Activated T-cell treated with anti-CD3 and anti-CD28 coated beads, Interleukin-2, amount 50 U/mL, for 24 hours (primary cell): ENCODE results near the gene TTC14.
"Not testable (repeated sequence)": the region's sequence is repeated elsewhere in the genome, so short reads cannot be mapped to it uniquely, and the experiment has no call there.

Experiments used
- DNase-seq: peaks from one replicate; pipeline ENCODE4 v3.0.0-alpha.2; 2020
- H3K27ac Mint-ChIP-seq: 2 replicates; pipeline ENCODE4 v1.8.0; 2020; ENCODE audit warnings: mild to moderate bottlenecking, mixed read lengths
- H3K27me3 Mint-ChIP-seq: 2 replicates; pipeline ENCODE4 v1.8.0; 2020; ENCODE audit warnings: mixed read lengths
- H3K36me3 Mint-ChIP-seq: 2 replicates; pipeline ENCODE4 v1.8.0; 2020; ENCODE audit warnings: low read depth, mixed read lengths
- H3K4me1 Mint-ChIP-seq: 2 replicates; pipeline ENCODE4 v1.8.0; 2020; ENCODE audit warnings: low read depth, mixed read lengths
- H3K4me3 Mint-ChIP-seq: 2 replicates; pipeline ENCODE4 v1.8.0; 2020; ENCODE audit warnings: mild to moderate bottlenecking, moderate library complexity, mixed read lengths
- H3K9me3 Mint-ChIP-seq: 2 replicates; pipeline ENCODE4 v1.8.0; 2020; ENCODE audit warnings: mixed read lengths

The TTC14 gene

DNA sequence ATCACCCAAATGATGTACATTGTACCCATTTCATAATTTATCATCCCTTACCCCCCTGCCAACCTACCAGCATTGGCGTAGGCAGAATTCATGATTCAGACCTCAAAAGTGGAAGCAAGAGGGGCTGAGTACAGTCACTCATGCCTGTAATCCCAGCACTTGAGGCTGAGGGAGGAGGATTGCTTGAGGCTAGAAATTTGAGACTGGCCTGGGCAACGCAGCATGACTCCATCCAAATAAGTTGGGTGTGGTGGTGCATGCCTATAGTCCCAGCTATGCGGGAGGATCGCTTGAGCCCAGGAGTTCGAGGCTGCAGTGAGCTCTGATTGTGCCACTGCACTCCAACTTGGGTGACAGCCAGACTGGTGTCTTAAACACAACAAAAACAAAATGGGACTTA lies 10.4 kb downstream of the TTC14 start:
- Mint-ChIP-seq H3K27me3 (no peaks in the 10 kb centered on the region), H3K9me3 (no peaks in the 10 kb centered on the region), H3K36me3 (peaks cover 79% of the 10 kb centered on the region), H3K27ac (peak overlapping the region; percentile 14), H3K4me3 (no peak overlapping the region), H3K4me1 (peaks cover 5% of the 10 kb centered on the region)
- no peak for DNase-seq

DNA sequence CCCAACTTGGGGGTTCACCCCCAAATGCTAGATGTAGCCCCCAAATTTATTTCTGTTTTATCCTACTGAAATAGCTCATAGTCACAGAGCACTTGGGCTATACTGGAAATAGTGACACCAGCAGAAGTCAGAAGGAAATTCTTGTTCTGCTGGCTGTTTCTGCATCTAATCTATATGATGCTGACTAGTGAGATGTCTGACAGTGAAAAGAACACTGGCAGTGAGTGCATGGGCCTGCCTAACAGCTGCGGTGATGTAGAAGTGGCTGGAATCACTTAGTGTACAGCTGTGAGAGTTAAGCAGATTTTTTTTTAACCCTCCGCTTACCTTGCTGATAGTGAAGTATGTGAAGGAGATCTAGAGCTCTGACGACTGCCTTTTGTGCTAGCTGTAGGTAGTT lies 14.0 kb downstream of the TTC14 start:
- H3K4me3 Mint-ChIP-seq, result no peak overlapping the region
- peak overlapping the region; percentile 59 for H3K27ac Mint-ChIP-seq
- DNase-seq, result no peak
- peaks cover 77% of the 10 kb centered on the region for H3K36me3 Mint-ChIP-seq
- H3K27me3 Mint-ChIP-seq, result no peaks in the 10 kb centered on the region
- no peaks in the 10 kb centered on the region for H3K9me3 Mint-ChIP-seq
- peaks cover 3% of the 10 kb centered on the region for H3K4me1 Mint-ChIP-seq

DNA sequence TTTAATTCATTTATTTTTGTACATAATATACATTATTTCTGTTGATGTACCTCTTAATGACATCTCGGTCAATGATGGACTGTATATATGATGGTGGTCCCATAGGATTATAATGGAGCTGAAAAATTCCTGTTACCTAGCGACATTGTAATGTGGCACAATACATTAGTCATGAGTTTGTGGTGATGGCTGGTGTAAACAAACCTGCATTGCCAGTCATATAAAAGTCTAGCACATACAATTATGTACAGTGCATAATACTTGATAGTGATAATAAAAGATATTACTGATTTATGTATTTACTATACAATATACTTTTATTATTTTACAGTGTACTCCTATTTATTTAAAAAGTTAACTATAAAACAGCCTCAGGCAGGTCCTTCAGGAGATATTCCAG lies 15.1 kb downstream of the TTC14 start:
- H3K4me1 Mint-ChIP-seq, result peaks cover 3% of the 10 kb centered on the region
- no peak for DNase-seq
- no peak overlapping the region for H3K4me3 Mint-ChIP-seq
- H3K9me3 Mint-ChIP-seq, result no peaks in the 10 kb centered on the region
- H3K27ac Mint-ChIP-seq, result no peak overlapping the region
- no peaks in the 10 kb centered on the region for H3K27me3 Mint-ChIP-seq
- H3K36me3 Mint-ChIP-seq, result peaks cover 78% of the 10 kb centered on the region

DNA sequence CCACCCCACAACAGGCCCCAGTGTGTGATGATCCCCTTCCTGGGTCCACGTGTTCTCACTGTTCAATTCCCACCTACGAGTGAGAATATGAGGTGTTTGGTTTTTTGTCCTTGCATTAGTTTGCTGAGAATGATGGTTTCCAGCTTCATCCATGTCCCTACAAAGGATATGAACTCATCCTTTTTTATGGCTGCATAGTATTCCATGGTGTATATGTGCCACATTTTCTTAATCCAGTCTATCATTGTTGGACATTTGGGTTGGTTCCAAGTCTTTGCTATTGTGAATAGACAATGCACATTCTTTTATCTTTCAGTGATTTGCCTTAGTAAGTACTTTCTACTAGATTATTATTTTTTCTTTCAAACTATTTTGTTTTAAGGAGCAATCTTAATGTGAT lies 16.6 kb downstream of the TTC14 start:
- not testable (repeated sequence) for H3K9me3 Mint-ChIP-seq, H3K4me3 Mint-ChIP-seq

DNA sequence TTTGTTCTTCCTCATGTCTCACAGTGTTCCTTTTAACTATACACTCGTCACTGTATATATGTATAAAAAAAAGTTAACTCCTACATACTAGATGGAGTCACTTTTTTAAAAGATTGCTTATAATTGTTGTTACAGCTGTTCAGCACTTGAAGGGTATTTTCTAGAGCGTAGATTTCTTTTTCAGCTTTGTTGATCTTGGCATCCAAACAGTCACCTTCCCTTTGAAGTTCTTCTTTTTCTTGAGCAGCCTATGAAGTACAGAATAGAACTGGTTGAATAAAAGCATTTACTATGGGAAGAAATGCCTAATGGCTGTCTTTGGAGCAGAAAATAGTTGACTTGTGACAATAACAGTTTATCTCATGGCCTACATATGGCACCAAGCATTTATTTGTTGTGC lies 17.8 kb downstream of the TTC14 start:
- Mint-ChIP-seq H3K4me3 (no peak overlapping the region), H3K27ac (no peak overlapping the region), H3K4me1 (peaks cover 16% of the 10 kb centered on the region), H3K36me3 (peaks cover 81% of the 10 kb centered on the region), H3K27me3 (no peaks in the 10 kb centered on the region), H3K9me3 (peaks cover 5% of the 10 kb centered on the region)
- no peak for DNase-seq

More for the DNA sequence above, 16.6 kb downstream of the TTC14 start:
- not testable (repeated sequence) for DNase-seq, H3K27ac Mint-ChIP-seq, H3K4me1 Mint-ChIP-seq, H3K27me3 Mint-ChIP-seq
- H3K36me3 Mint-ChIP-seq, result peaks cover 77% of the 10 kb centered on the region

DNA sequence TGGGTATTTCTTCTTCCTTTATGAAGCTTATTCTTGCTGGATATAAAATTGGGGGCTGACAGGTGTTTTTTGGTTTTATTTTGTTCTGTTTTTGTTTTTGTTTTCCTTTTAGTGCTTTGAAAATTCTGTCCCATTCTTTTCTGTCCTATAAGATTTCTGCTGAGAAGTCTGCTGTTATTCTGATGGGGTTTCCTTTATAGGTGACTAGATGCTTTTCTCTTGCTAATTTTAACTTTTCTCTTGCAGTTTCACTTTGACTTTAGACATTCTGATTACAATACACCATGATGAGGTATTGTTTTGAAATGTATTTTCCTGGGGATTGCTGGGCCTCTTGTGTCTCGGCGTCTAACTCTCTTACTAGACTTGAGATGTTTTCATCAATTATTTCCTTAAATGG lies 22.8 kb downstream of the TTC14 start:
- DNase-seq, result no peak
- Mint-ChIP-seq H3K9me3 (peaks cover 7% of the 10 kb centered on the region), H3K4me3 (no peak overlapping the region), H3K27ac (peak overlapping the region; percentile 83), H3K4me1 (peaks cover 29% of the 10 kb centered on the region), H3K27me3 (no peaks in the 10 kb centered on the region), H3K36me3 (peaks cover 70% of the 10 kb centered on the region)

DNA sequence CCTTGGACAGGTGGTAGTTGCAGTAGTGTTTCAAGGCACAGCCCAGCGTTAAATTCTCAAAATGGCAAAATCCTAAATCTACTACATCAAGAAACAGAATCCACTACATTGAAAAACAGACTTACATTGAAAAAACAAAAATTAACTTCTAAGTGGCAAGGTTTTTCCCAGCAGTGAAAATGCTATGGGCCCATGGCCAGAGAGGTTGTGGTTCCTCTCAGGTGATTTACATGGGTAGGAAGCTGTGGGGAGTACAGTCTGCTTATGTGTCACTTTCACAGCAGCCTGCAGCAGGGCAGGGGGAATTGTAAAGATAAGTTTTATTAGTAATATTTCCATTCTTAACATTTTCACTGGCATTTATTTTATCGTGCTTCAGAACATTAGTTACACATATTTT lies 24.9 kb downstream of the TTC14 start:
- Mint-ChIP-seq H3K9me3 (peaks cover 7% of the 10 kb centered on the region), H3K4me3 (no peak overlapping the region), H3K27ac (no peak overlapping the region), H3K4me1 (peaks cover 41% of the 10 kb centered on the region), H3K36me3 (peaks cover 54% of the 10 kb centered on the region), H3K27me3 (no peaks in the 10 kb centered on the region)
- no peak for DNase-seq

DNA sequence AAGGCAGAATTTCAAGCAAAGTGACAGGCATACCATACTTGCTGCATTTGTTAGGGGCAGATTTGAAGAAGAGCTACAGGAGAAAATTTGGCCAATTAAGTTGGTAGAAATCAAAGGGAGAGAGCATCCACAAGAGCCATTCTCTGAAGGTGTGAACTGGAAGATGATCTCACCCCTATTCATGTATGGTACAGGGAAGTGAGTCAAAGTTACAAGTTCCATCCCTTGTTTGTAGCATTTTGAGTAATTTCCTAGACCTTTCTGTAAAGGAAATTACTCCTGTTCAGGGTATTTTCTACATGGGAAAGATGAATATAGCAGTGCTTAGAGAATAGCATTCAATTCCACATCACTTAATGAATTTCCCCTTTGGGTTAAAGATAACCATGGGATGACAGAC lies 28.4 kb downstream of the TTC14 start:
- peaks cover 20% of the 10 kb centered on the region for H3K36me3 Mint-ChIP-seq
- peaks cover 26% of the 10 kb centered on the region for H3K27me3 Mint-ChIP-seq
- H3K4me3 Mint-ChIP-seq, result no peak overlapping the region
- no peaks in the 10 kb centered on the region for H3K9me3 Mint-ChIP-seq
- peaks cover 23% of the 10 kb centered on the region for H3K4me1 Mint-ChIP-seq
- no peak for DNase-seq
- H3K27ac Mint-ChIP-seq, result peak overlapping the region; percentile 6

DNA sequence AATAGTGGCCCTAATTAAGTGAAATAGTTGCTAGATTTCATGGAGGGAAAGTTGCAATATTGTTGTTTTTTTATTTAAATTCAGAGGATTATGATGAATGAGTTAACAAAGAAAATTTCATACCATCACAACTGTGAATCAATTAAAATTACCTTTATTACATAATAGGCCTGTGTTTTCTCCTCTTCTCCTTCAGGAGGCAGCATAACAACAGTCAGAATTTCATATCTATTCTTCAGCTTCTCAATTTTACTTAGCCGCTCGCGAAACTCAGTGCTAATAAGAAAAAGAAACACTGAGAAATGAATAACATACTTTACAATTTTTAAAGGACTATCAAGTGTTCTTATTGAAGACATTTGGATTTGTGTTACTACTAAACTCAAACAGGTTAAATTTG lies 29.4 kb downstream of the TTC14 start:
- no peaks in the 10 kb centered on the region for H3K9me3 Mint-ChIP-seq
- peaks cover 19% of the 10 kb centered on the region for H3K4me1 Mint-ChIP-seq
- H3K4me3 Mint-ChIP-seq, result no peak overlapping the region
- no peak for DNase-seq
- peaks cover 35% of the 10 kb centered on the region for H3K27me3 Mint-ChIP-seq
- H3K27ac Mint-ChIP-seq, result no peak overlapping the region
- H3K36me3 Mint-ChIP-seq, result peaks cover 11% of the 10 kb centered on the region

DNA sequence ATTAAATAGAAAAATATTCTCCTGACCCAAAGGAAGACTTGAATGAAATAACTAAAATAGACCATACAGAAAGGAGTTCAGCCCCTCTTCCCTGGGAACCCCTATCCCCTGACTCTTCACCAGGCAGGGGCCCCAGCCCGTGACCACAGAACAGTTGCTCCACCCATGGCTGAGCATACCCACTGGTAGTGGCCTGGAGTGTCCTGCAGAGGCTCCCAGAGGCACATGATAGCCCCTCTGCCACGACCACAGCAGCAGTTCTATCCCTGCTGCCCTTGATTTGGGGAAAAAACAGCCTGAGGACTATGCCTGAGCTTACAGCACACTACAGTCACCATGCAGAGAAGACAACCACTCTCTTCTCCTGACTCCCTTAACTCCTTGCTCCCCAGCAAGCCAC lies 31.8 kb downstream of the TTC14 start:
- no peaks in the 10 kb centered on the region for H3K9me3 Mint-ChIP-seq
- DNase-seq, result no peak
- H3K36me3 Mint-ChIP-seq, result no peaks in the 10 kb centered on the region
- H3K4me1 Mint-ChIP-seq, result peaks cover 12% of the 10 kb centered on the region
- H3K27ac Mint-ChIP-seq, result no peak overlapping the region
- peaks cover 55% of the 10 kb centered on the region for H3K27me3 Mint-ChIP-seq
- no peak overlapping the region for H3K4me3 Mint-ChIP-seq

DNA sequence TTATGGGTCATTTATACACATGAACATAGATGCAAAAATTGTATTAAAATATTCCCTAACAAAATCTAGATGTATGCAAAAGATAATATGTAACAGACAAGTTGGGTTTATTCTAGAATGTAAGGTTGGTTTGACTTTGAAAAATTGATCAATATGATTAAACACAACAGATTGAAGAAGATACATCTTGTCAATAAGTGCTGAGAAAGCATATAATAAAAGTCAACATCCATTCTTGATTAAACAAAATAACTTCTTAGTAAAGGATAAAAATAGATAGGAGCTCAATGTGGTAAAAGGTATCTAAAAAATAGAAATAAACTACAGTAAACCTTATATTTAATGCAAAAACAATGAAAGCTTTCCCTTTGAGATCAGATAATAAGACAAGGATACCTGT lies 39.0 kb downstream of the TTC14 start:
- Mint-ChIP-seq H3K4me1 (no peaks in the 10 kb centered on the region), H3K36me3 (no peaks in the 10 kb centered on the region), H3K4me3 (no peak overlapping the region), H3K9me3 (no peaks in the 10 kb centered on the region), H3K27me3 (peaks cover 46% of the 10 kb centered on the region), H3K27ac (no peak overlapping the region)
- no peak for DNase-seq

DNA sequence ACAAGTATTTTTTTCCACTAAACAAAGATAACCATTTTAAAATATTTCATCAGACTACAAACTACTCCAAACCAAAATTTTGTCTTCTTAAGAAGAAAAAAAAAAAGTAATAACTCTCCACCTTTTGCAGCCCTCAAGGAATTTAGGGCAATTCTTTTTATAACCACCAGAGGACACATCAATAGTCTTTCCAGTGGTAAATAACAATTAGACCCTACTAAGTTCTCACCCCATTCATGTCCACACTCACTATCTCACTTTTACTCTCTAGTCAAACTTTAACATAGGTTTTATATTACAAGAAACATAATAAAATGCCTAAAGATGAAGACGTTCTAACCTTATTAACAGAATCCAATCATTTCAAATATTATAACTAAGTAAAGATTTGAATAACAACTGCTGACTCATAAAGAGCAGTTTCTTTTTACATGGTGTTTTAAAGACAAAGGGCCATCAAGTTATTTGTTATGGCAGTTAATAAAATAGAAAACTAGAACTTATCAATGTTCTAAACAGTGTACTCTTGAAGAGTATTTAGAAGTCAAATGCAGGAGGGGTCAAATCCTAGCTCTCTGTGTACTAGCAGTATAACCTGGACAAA lies 44.3 kb downstream of the TTC14 start:
- Mint-ChIP-seq H3K9me3 (no peaks in the 10 kb centered on the region), H3K4me3 (no peak overlapping the region), H3K27ac (no peak overlapping the region), H3K27me3 (peaks cover 40% of the 10 kb centered on the region), H3K36me3 (no peaks in the 10 kb centered on the region), H3K4me1 (no peaks in the 10 kb centered on the region)
- no peak for DNase-seq

DNA sequence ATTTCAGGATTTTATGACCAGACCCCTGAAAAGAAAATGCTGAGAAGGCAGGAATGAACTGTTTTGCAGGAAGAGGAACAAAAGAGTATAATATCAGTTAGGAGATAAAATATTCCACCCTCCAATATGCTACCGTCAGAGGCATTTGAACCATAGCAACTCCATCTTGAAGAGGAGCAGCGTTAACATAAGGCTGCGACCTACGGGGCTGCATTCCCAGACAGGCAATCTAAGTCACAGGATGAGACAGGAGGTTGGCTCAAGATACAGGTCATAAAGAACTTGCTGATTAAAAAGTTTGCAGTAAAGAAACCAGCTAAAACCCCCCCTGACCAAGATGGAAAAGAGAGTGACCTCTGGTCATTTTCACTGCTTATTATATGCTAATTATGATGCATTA lies 54.4 kb downstream of the TTC14 start:
- Mint-ChIP-seq H3K36me3 (no peaks in the 10 kb centered on the region), H3K4me3 (no peak overlapping the region), H3K27me3 (peaks cover 42% of the 10 kb centered on the region), H3K27ac (no peak overlapping the region), H3K4me1 (no peaks in the 10 kb centered on the region), H3K9me3 (no peaks in the 10 kb centered on the region)
- no peak for DNase-seq

DNA sequence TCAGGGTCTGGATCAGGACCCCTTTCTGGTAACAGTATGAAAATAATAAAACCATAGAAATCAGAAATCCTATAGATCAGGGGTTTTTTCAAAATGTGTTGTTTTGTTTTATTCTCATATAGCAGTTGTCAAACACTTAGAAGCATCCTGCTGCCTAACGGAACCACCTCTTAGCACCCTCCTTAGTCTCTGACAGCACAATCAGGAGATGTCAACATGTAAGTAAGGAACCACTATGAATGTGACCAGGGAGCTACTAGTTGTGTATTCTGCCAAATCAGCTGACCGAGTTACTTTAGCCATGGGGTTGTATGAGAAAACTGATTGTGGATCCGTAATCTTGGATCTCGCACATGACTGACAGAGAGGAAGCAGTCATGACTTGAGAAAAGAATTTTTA lies 55.1 kb downstream of the TTC14 start:
- H3K9me3 Mint-ChIP-seq, result no peaks in the 10 kb centered on the region
- H3K27me3 Mint-ChIP-seq, result peaks cover 42% of the 10 kb centered on the region
- H3K4me3 Mint-ChIP-seq, result no peak overlapping the region
- DNase-seq, result no peak
- H3K36me3 Mint-ChIP-seq, result no peaks in the 10 kb centered on the region
- H3K4me1 Mint-ChIP-seq, result no peaks in the 10 kb centered on the region
- H3K27ac Mint-ChIP-seq, result no peak overlapping the region
